Loucy (cell line): Measurements from ENCODE around the gene CAMTA1.

ENCODE experiments used
- H2AFZ ChIP-seq: fragments of 200-600 bp; sonication (generic); 2 replicates; pipeline ENCODE4 v1.6.0; 2016; ENCODE audit warnings: antibody characterized with exemption, mild to moderate bottlenecking, low read length, moderate library complexity
- H3F3A ChIP-seq: fragments of 200-600 bp; 2 replicates; pipeline ENCODE4 v1.6.0; 2016; ENCODE audit warnings: antibody characterized with exemption, low read depth, mild to moderate bottlenecking
- H3K27me3 ChIP-seq: fragments of 200-600 bp; sonication (generic); 2 replicates; pipeline ENCODE4 v1.6.1; 2014; ENCODE audit warnings: low read length, mild to moderate bottlenecking; ENCODE audit not compliant: insufficient read depth, poor library complexity, severe bottlenecking
- H3K36me3 ChIP-seq: fragments of 200-600 bp; sonication (generic); 2 replicates; pipeline ENCODE4 v1.6.1; 2016; ENCODE audit warnings: low read length; ENCODE audit not compliant: insufficient read depth
- H3K4me1 ChIP-seq: fragments of 200-600 bp; sonication (generic); 2 replicates; pipeline ENCODE4 v1.5.1; 2014; ENCODE audit warnings: low read length, mild to moderate bottlenecking; ENCODE audit not compliant: insufficient read depth, poor library complexity, severe bottlenecking
- H3K4me2 ChIP-seq: fragments of 200-600 bp; sonication (generic); 2 replicates; pipeline ENCODE4 v1.6.0; 2014; ENCODE audit warnings: antibody characterized with exemption, low read length, low read depth, mild to moderate bottlenecking; ENCODE audit not compliant: poor library complexity, severe bottlenecking
- H3K4me3 ChIP-seq: fragments of 200-600 bp; sonication (generic); 2 replicates; pipeline ENCODE4 v1.5.1; 2014; ENCODE audit warnings: low read length, mild to moderate bottlenecking, mixed read lengths; ENCODE audit not compliant: poor library complexity, severe bottlenecking
- H3K79me2 ChIP-seq: fragments of 200-600 bp; sonication (generic); 2 replicates; pipeline ENCODE4 v1.6.1; 2014; ENCODE audit warnings: low read length; ENCODE audit not compliant: insufficient read depth
- H3K9ac ChIP-seq: fragments of 200-600 bp; sonication (generic); 2 replicates; pipeline ENCODE4 v1.6.0; 2014; ENCODE audit warnings: mild to moderate bottlenecking, low read depth, low read length, moderate library complexity; ENCODE audit not compliant: poor library complexity, severe bottlenecking
- H3K9me2 ChIP-seq: fragments of 200-600 bp; sonication (generic); replicated peaks from 2 replicates; pipeline ENCODE4 v1.6.1; 2016; ENCODE audit warnings: low read depth, low read length, mixed read lengths
- H3K9me3 ChIP-seq: fragments of 200-600 bp; sonication (generic); 2 replicates; pipeline ENCODE4 v1.6.1; 2014; ENCODE audit warnings: mild to moderate bottlenecking, antibody characterized with exemption, low read length, low read depth; ENCODE audit not compliant: insufficient read depth
- H4K20me1 ChIP-seq: fragments of 200-600 bp; sonication (generic); 2 replicates; pipeline ENCODE4 v1.6.0; 2014; ENCODE audit warnings: antibody characterized with exemption, low read length, mild to moderate bottlenecking; ENCODE audit not compliant: insufficient read depth, poor library complexity, severe bottlenecking
- CTCF ChIP-seq: fragments of 200-600 bp; sonication (generic); conservative IDR thresholded peaks from 2 replicates; pipeline ENCODE4 v1.5.1; 2014; ENCODE audit warnings: mild to moderate bottlenecking, antibody characterized with exemption, low read length
- EZH2phosphoT487 ChIP-seq: fragments of 200-600 bp; IDR thresholded peaks from 2 replicates; pipeline ENCODE4 v1.6.1; 2018; ENCODE audit warnings: antibody characterized with exemption, mild to moderate bottlenecking, moderate library complexity, borderline replicate concordance

The CAMTA1 gene

GRCh38 chr1:6893388-6893787 is 108.1 kb downstream of the CAMTA1 start:
- no peaks in the 10 kb centered on the region for H3K9me3 ChIP-seq
- no peak overlapping the region for H3K4me3 ChIP-seq
- no peak for TF ChIP-seq CTCF
- TF ChIP-seq EZH2phosphoT487 = no peak
- H3K79me2 ChIP-seq = no peaks in the 10 kb centered on the region
- no peak overlapping the region for H3K4me2 ChIP-seq
- H2AFZ ChIP-seq = no peak overlapping the region
- H3K36me3 ChIP-seq = no peaks in the 10 kb centered on the region
- no peaks in the 10 kb centered on the region for H4K20me1 ChIP-seq
- no peak overlapping the region for H3K9ac ChIP-seq
- no peaks in the 10 kb centered on the region for H3K9me2 ChIP-seq
- no peaks in the 10 kb centered on the region for H3F3A ChIP-seq
- no peaks in the 10 kb centered on the region for H3K27me3 ChIP-seq
- no peaks in the 10 kb centered on the region for H3K4me1 ChIP-seq

- H3K4me2 ChIP-seq = no peak overlapping the region
- no peaks in the 10 kb centered on the region for H3K79me2 ChIP-seq
- H3K27me3 ChIP-seq = no peaks in the 10 kb centered on the region
- H3K4me1 ChIP-seq = no peaks in the 10 kb centered on the region
- no peaks in the 10 kb centered on the region for H3K9me2 ChIP-seq
- H3K9ac ChIP-seq = no peak overlapping the region
- TF ChIP-seq EZH2phosphoT487 = no peak
- TF ChIP-seq CTCF = no peak
- H3K4me3 ChIP-seq = no peak overlapping the region
- H4K20me1 ChIP-seq = no peaks in the 10 kb centered on the region
- H3K9me3 ChIP-seq = no peaks in the 10 kb centered on the region
- no peaks in the 10 kb centered on the region for H3F3A ChIP-seq
- H2AFZ ChIP-seq = no peak overlapping the region
- H3K36me3 ChIP-seq = no peaks in the 10 kb centered on the region
Observed at GRCh38 chr1:6897138-6897537, 111.9 kb downstream of the CAMTA1 start.

GRCh38 chr1:6898974-6899539 is 113.8 kb downstream of the CAMTA1 start:
- no peaks in the 10 kb centered on the region for H4K20me1 ChIP-seq
- no peaks in the 10 kb centered on the region for H3F3A ChIP-seq
- no peaks in the 10 kb centered on the region for H3K79me2 ChIP-seq
- no peaks in the 10 kb centered on the region for H3K27me3 ChIP-seq
- no peak overlapping the region for H2AFZ ChIP-seq
- no peak overlapping the region for H3K4me2 ChIP-seq
- no peaks in the 10 kb centered on the region for H3K4me1 ChIP-seq
- H3K36me3 ChIP-seq = no peaks in the 10 kb centered on the region
- H3K9me2 ChIP-seq = no peaks in the 10 kb centered on the region
- no peak overlapping the region for H3K9ac ChIP-seq
- H3K9me3 ChIP-seq = no peaks in the 10 kb centered on the region
- no peak overlapping the region for H3K4me3 ChIP-seq
- no peak for TF ChIP-seq EZH2phosphoT487
- TF ChIP-seq CTCF = no peak
